Heart left ventricle (tissue), 16 donors: ENCODE measurements around the gene FASN. TPM values are rescaled to one million over a fixed set of nuclear protein-coding genes. Genes with fewer than 3 reads are reported as not detected.
A peak's percentile ranks its signal among the peaks of the same experiment; 100 is the strongest.

Experiments
- ATAC-seq, 4 donors: fragments of 200-7000 bp; cut with Tn5 transposase; one replicate each; pipeline ENCODE4 v1.9.1; 2020 to 2022; ENCODE audit warnings: moderate library complexity in 4 of 4, mild to moderate bottlenecking in 3 of 4, moderate number of reproducible peaks in 1 of 4
- DNase-seq, 5 donors: peaks; one replicate each; pipeline ENCODE4 v3.0.0-alpha.2; 2020
- H3K27ac ChIP-seq, 12 donors: fragments of 200-600 bp; sonication (generic) in 4 of 12; one replicate each; pipeline versions ENCODE4 v1.5.0 to v1.8.0; 2016 to 2022; ENCODE audit warnings: mild to moderate bottlenecking in 2 of 12
- H3K27me3 ChIP-seq, 9 donors: fragments of 200-600 bp; sonication (generic) in 2 of 9; one replicate each; pipeline versions ENCODE4 v1.5.1 to v1.8.0; 2016 to 2022; ENCODE audit warnings: mild to moderate bottlenecking in 3 of 9
- H3K36me3 ChIP-seq, 9 donors: fragments of 200-600 bp; sonication (generic) in 2 of 9; one replicate each; pipeline versions ENCODE4 v1.5.0 to v1.8.0; 2018 to 2022; ENCODE audit warnings: mild to moderate bottlenecking in 2 of 9
- H3K4me1 ChIP-seq, 12 donors: fragments of 200-600 bp; sonication (generic) in 4 of 12; one replicate each; pipeline versions ENCODE4 v1.5.0 to v1.8.0; 2016 to 2022; ENCODE audit warnings: mild to moderate bottlenecking in 3 of 12
- H3K4me3 ChIP-seq, 12 donors: fragments of 200-600 bp; sonication (generic) in 4 of 12; one replicate each; pipeline versions ENCODE4 v1.5.0 to v1.8.0; 2017 to 2022; ENCODE audit warnings: mild to moderate bottlenecking in 9 of 12, moderate library complexity in 4 of 12
- H3K9me3 ChIP-seq, 12 donors: fragments of 200-600 bp; sonication (generic) in 4 of 12; one replicate each; pipeline versions ENCODE4 v1.5.0 to v1.8.0; 2016 to 2022; ENCODE audit warnings: mild to moderate bottlenecking in 1 of 12
- CTCF ChIP-seq, 12 donors: fragments of 200-600 bp; sonication (generic) in 4 of 12; IDR thresholded peaks; one replicate each; pipeline versions ENCODE4 v1.5.0 to v1.8.0; 2018 to 2022; ENCODE audit warnings: antibody characterized with exemption in 12 of 12, mild to moderate bottlenecking in 5 of 12
- POLR2A ChIP-seq, 2 donors: fragments of 450-650 bp; IDR thresholded peaks; one replicate each; pipeline ENCODE4 v1.6.1; 2017; ENCODE audit warnings: antibody characterized with exemption in 2 of 2, mild to moderate bottlenecking in 2 of 2, moderate library complexity in 2 of 2
- WGBS, 4 donors: extraction: QIAGEN DNeasy Blood & Tissue Kit in 2 of 4; methylation state at CpG; one replicate each; pipeline versions ENCODE4 v1.1.5 to v1.1.7; 2013 to 2018; 5-methylcytosine and 5-hydroxymethylcytosine counted together
- intact Hi-C, 10 donors: fragments of 100-400 bp; cut with DNase I; formaldehyde crosslinking; loops; one replicate each; pipeline versions ENCODE4 v1.11.1 to v1.14.2; 2022
- polyA plus RNA-seq, 2 donors: library from polyadenylated mRNA; stranded (reverse); fragments of 200-250 nt; gene quantifications; one replicate each; pipeline ENCODE4 v1.2.3, GENCODE V29; 2013
- total RNA-seq, 9 donors: library from RNA; depleted of rRNA in 2 of 9; stranded (reverse); fragments of >200 nt in 2 of 9; fragmentation: NEBNext Ultra II Directional in 3 of 9; extraction: Animal tissue kit (Norgen Biotek cat#: 25700) in 3 of 9; gene quantifications; one replicate each; pipeline versions ENCODE4 v1.1.0 to v1.2.4, GENCODE V29; 2016 to 2023
- donor health status: ischemic (EF 13 %, LVEDD 7.1; RV severe dilation, severe dysfunction).
- donor health status: healthy with polysubstance abuse.
- donor health status: DM: no; HTN: yes; CAD: no.
- donor health status: DM: no; HTN: no; CAD: no.
- donor health status: ischemic (EF 25% LVEDD 6.9; RV normal size, moderate dysfunction).
- donor health status: ischemic (EF 25% LVEDD 5.7; RV mildly dilated, moderate dysfunction).
- donor health status: healthy.
- donor health status: DM: yes; HTN: yes; CAD: no.
- donor health status: ischemic (EF 35%, LVEDD 5.7; RV mildly dilated, moderate dysfunction).
- donor health status: nonischemic (EF 11% LVEDD 7.7; RV severe dilation, severe dysfunction).
- donor health status: DM: yes; HTN: yes; CAD: no.
- donor health status: PGD.
- donor health status: ischemic (EF 29% LVEDD 5.4; RV normal size, mild dysfunction).
- donor health status: nonischemic (EF 23%, LVEDD 6.1; RV moderate dilation, normal function).

FASN gene
- total and polyA plus RNA-seq, 11 donors, result 6.9 to 103 (median 18.9) TPM

GRCh38 chr17:82058855-82059249 lies 39.2 kb downstream of the FASN start:
- H3K27ac ChIP-seq, result no peak overlapping the region
- no peaks in the 10 kb centered on the region for H3K9me3 ChIP-seq
- TF ChIP-seq CTCF (IDR thresholded peaks at IDR 0.05) (no peak), POLR2A (IDR thresholded peaks at IDR 0.05) (no peak)
- H3K4me1 ChIP-seq, result peaks cover 0 to 3% (median under 1%) of the 10 kb centered on the region in 12 donors
- peaks cover 0 to 97% (median 81%) of the 10 kb centered on the region in 9 donors for H3K36me3 ChIP-seq
- ATAC-seq (no peak), DNase-seq (peak in 2 of 5 donors; percentile 16 to 53)
- no peaks in the 10 kb centered on the region for H3K27me3 ChIP-seq
- H3K4me3 ChIP-seq, result no peak overlapping the region
- 77 to 84% (median 81%) methylated on average over 10 of the region's 10 CpGs for WGBS, 4 donors
- intact Hi-C loops, result loop anchor here in 1 of 10 donors (5.0 kb wide), 1 partner anchor 38 kb away; the partner anchor contains the start of gene FASN

- H3K27ac ChIP-seq, result no peak overlapping the region
- TF ChIP-seq CTCF (IDR thresholded peaks at IDR 0.05), result no peak
- no peak for TF ChIP-seq POLR2A (IDR thresholded peaks at IDR 0.05)
- WGBS, 4 donors, result 78 to 90% (median 82%) methylated on average over 8 to 17 of the region's 17 CpGs
- intact Hi-C loops, result loop anchor here in 1 of 10 donors (5.0 kb wide), 1 partner anchor 39 kb away; the partner anchor contains the start of gene FASN
- H3K27me3 ChIP-seq, result no peaks in the 10 kb centered on the region
- H3K36me3 ChIP-seq, result peaks cover 0 to 96% (median 83%) of the 10 kb centered on the region in 9 donors
- no peak overlapping the region for H3K4me3 ChIP-seq
- H3K4me1 ChIP-seq, result peaks cover 0 to 7% (median 4%) of the 10 kb centered on the region in 12 donors
- H3K9me3 ChIP-seq, result no peaks in the 10 kb centered on the region
- peak in 1 of 5 donors; percentile 53 for DNase-seq
- no peak for ATAC-seq
Observed at GRCh38 chr17:82058230-82058854, 39.7 kb downstream of the FASN start.

GRCh38 chr17:82056729-82057621 lies 41.1 kb downstream of the FASN start:
- DNase-seq (peak in 2 of 5 donors; percentile 24 to 61), ATAC-seq (no peak)
- Histone ChIP-seq H3K4me3 (no peak overlapping the region), H3K4me1 (peaks cover 0 to 19% (median 15%) of the 10 kb centered on the region in 12 donors), H3K9me3 (no peaks in the 10 kb centered on the region), H3K27ac (no peak overlapping the region), H3K27me3 (no peaks in the 10 kb centered on the region), H3K36me3 (peaks cover 0 to 83% (median 72%) of the 10 kb centered on the region in 9 donors)
- intact Hi-C loops, result loop anchor here in 1 of 10 donors (5.0 kb wide), 1 partner anchor 40 kb away; the partner anchor contains the start of gene FASN
- TF ChIP-seq CTCF (IDR thresholded peaks at IDR 0.05) (no peak), POLR2A (IDR thresholded peaks at IDR 0.05) (no peak)
- WGBS, 4 donors, result 81 to 85% (median 83%) methylated on average over 24 to 29 of the region's 29 CpGs
